Gastrocnemius medialis (tissue), 4 donors: ENCODE data around the gene PLAC8. TPM values are rescaled to one million over a fixed set of nuclear protein-coding genes. Genes with fewer than 3 reads are reported as not detected.

ENCODE experiments used
- ATAC-seq, 2 donors: fragments of 150-250 bp; one replicate each; pipeline ENCODE4 v1.9.1; 2016
- DNase-seq, 2 donors: peaks; one replicate each; pipeline ENCODE4 v3.0.0-alpha.2; 2019
- H3K27ac ChIP-seq, 4 donors: fragments of 200-600 bp; sonication (generic); 1 replicate in 1 of 4; 2 replicates in 3 of 4; pipeline ENCODE4 v1.5.1; 2016 to 2018; ENCODE audit warnings: mild to moderate bottlenecking in 2 of 4, moderate library complexity in 1 of 4
- H3K27me3 ChIP-seq, 3 donors: fragments of 200-600 bp; sonication (generic) in 2 of 3; 1 replicate in 1 of 3; 2 replicates in 2 of 3; pipeline versions ENCODE4 v1.5.1 to v1.6.0; 2016 to 2019; ENCODE audit warnings: mild to moderate bottlenecking in 1 of 3, moderate library complexity in 1 of 3
- H3K36me3 ChIP-seq, 2 donors: fragments of 200-600 bp; sonication (generic) in 1 of 2; one replicate each; pipeline ENCODE4 v1.5.1; 2017 to 2018
- H3K4me1 ChIP-seq, 2 donors: fragments of 200-600 bp; sonication (generic) in 1 of 2; one replicate each; pipeline ENCODE4 v1.5.1; 2016 to 2017; ENCODE audit warnings: mild to moderate bottlenecking in 2 of 2
- H3K4me3 ChIP-seq, 4 donors: fragments of 200-600 bp; sonication (generic) in 3 of 4; 1 replicate in 1 of 4; 2 replicates in 3 of 4; pipeline ENCODE4 v1.5.1; 2016 to 2019; ENCODE audit warnings: mild to moderate bottlenecking in 2 of 4
- H3K9me3 ChIP-seq, 3 donors: fragments of 200-600 bp; sonication (generic) in 2 of 3; 1 replicate in 1 of 3; 2 replicates in 2 of 3; pipeline ENCODE4 v1.5.1; 2016 to 2019
- POLR2A ChIP-seq, 2 donors: fragments of 450-650 bp; IDR thresholded peaks; one replicate each; pipeline ENCODE4 v1.6.1; 2017; ENCODE audit warnings: antibody characterized with exemption in 2 of 2, mild to moderate bottlenecking in 2 of 2, moderate library complexity in 2 of 2
- in situ Hi-C, 4 donors: fragments of 200-750 bp; cut with MboI; loops; one replicate each; pipeline versions ENCODE4 v1.15.0 to v1.8.0; 2017; ENCODE audit warnings: low sequenced_read_pairs in 4 of 4
- intact Hi-C: fragments of 100-400 bp; cut with DNase I; formaldehyde crosslinking; loops from one replicate; pipeline ENCODE4 v1.15.1; 2023; ENCODE audit warnings: low total_unique reads
- total RNA-seq, 4 donors: library from RNA; depleted of rRNA; stranded (reverse); fragments of >200 nt; gene quantifications; one replicate each; pipeline versions ENCODE4 v1.1.0 to v1.2.3, GENCODE V29; 2016
- TF ChIP-seq, protein P1 (sequence below), 5 experiments: fragments of 450-650 bp in 3 of 5; fragments of 200-600 bp in 2 of 5; sonication (generic) in 2 of 5; IDR thresholded peaks in 4 of 5; conservative IDR thresholded peaks in 1 of 5; 1 replicate in 4 of 5; 2 replicates in 1 of 5; pipeline ENCODE4 v1.5.1; 2016 to 2019; ENCODE audit warnings: antibody characterized with exemption in 5 of 5, mild to moderate bottlenecking in 3 of 5, moderate library complexity in 3 of 5

PLAC8 gene, protein sequence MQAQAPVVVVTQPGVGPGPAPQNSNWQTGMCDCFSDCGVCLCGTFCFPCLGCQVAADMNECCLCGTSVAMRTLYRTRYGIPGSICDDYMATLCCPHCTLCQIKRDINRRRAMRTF
- total RNA-seq, result 1 to 10 TPM in 1 of 4 donors, under 1 TPM in 2, not detected in 1; 0.23 to 1.1 (median 0.53) TPM

DNA sequence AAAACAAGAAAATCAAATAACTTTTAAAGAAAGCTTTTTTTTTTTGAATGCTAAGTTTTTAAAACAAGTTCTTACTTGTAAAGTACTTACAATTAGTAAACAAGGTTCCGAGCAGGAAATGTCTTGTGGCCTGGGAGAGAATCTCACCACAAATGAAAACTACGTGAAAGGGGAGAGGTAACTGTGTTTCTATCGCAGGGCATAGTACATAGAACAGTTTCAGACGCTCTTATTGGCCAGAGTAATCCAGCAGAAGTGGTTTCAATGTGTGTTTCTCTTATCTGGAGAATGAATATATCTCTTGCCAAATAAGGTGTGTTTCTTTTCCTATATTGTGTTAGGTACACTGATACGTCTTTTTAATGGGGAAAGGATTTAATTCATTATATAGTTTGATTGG is at the start of gene PLAC8:
PLAC8 (minus strand) TSS at position 154 of the 400 bp plus-strand sequence. CDS start 6,808 bp downstream, outside the sequence.
- Histone ChIP-seq H3K9me3 (no peaks in the 10 kb centered on the region), H3K4me1 (peaks cover 4% of the 10 kb centered on the region in 2 donors), H3K36me3 (no peaks in the 10 kb centered on the region), H3K4me3 (no peak within 1 kb of the TSS), H3K27me3 (no peaks in the 10 kb centered on the region), H3K27ac (no peak within 1 kb of the TSS)
- no peak for TF ChIP-seq POLR2A (IDR thresholded peaks at IDR 0.05)
- in situ Hi-C loops, result no loop called here
- DNase-seq, result no peak
- ATAC-seq, result no peak
- intact Hi-C loops, result loop anchor here (5.0 kb wide), 1 partner anchor 102 kb away; the partner anchor contains the start of gene LIN54

DNA sequence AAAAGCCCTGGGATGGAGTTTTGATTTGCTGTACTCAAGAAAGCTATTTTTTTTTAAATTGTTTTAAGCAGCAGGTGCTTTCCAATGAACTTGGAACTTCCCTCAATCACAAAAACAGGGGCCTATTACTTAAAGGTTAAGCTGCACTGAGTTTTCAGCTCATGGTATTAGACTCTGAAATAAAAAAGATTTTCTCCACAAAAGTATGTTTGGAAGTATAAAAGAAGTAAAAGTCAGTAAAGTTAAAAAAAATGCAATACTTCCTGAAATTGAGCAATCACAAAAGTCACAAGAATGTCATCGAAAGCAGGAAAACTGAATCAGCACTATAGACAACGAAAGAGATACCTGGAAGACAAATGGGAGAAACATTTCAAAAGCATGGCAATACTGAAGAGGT is 38.9 kb upstream of the PLAC8 start:
- no peak overlapping the region for H3K27ac ChIP-seq
- no peaks in the 10 kb centered on the region for H3K27me3 ChIP-seq
- no peak for TF ChIP-seq POLR2A (IDR thresholded peaks at IDR 0.05)
- TF ChIP-seq, protein P1, sequence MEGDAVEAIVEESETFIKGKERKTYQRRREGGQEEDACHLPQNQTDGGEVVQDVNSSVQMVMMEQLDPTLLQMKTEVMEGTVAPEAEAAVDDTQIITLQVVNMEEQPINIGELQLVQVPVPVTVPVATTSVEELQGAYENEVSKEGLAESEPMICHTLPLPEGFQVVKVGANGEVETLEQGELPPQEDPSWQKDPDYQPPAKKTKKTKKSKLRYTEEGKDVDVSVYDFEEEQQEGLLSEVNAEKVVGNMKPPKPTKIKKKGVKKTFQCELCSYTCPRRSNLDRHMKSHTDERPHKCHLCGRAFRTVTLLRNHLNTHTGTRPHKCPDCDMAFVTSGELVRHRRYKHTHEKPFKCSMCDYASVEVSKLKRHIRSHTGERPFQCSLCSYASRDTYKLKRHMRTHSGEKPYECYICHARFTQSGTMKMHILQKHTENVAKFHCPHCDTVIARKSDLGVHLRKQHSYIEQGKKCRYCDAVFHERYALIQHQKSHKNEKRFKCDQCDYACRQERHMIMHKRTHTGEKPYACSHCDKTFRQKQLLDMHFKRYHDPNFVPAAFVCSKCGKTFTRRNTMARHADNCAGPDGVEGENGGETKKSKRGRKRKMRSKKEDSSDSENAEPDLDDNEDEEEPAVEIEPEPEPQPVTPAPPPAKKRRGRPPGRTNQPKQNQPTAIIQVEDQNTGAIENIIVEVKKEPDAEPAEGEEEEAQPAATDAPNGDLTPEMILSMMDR (IDR thresholded peaks at IDR 0.05 in 4 of 5, conservative IDR thresholded peaks at IDR 0.05 in 1 of 5), result no peak
- in situ Hi-C loops (no loop called here), intact Hi-C loops (no loop called here)
- no peak overlapping the region for H3K4me3 ChIP-seq
- H3K9me3 ChIP-seq, result no peaks in the 10 kb centered on the region
- H3K36me3 ChIP-seq, result no peaks in the 10 kb centered on the region
- no peaks in the 10 kb centered on the region for H3K4me1 ChIP-seq
- DNase-seq (no peak), ATAC-seq (no peak)

DNA sequence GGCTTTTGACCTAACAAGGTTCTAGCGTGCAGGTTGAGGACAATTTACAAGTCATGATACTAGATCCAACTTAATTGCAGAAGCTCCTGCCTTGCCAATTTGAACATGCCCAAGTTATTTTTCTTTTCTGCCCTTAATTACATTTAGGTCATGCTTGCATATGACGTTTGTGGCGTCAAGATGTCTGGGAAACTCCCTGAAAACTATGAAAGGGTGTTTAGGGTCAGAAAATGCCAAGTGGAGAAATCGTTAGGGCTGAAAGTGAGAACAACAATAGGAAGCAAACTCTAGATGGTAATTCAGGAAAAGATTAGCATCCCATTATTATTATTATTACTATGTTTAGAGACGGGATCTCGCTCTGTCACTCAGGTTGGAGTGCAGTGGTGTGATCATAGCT is 38.2 kb upstream of the PLAC8 start:
- H3K36me3 ChIP-seq, result no peaks in the 10 kb centered on the region
- ATAC-seq, result no peak
- TF ChIP-seq POLR2A (IDR thresholded peaks at IDR 0.05), result no peak
- TF ChIP-seq, protein P1 (IDR thresholded peaks at IDR 0.05 in 4 of 5, conservative IDR thresholded peaks at IDR 0.05 in 1 of 5), result no peak
- no peaks in the 10 kb centered on the region for H3K4me1 ChIP-seq
- no peak overlapping the region for H3K27ac ChIP-seq
- no peak overlapping the region for H3K4me3 ChIP-seq
- no peaks in the 10 kb centered on the region for H3K9me3 ChIP-seq
- no peak for DNase-seq
- no peaks in the 10 kb centered on the region for H3K27me3 ChIP-seq
- intact Hi-C loops, result no loop called here
- in situ Hi-C loops, result no loop called here

DNA sequence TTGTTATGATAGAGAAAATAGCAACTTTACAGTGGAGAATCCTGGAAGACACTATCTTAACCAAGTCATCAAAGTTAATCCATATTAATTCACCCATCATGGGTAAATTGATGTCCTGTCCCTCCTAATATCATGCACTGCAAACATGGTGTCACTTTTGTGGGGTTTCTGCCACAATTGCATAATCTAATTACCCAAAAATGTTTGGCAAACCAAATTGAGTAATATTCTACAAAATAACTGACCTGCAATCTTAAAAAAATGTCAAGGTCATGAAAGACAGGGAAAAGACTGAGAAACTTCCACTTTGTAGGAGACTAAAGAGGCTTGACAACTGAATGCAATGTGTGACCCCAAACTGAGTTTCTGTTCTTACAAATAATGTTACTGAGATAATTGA is 37.1 kb upstream of the PLAC8 start:
- Histone ChIP-seq H3K4me1 (no peaks in the 10 kb centered on the region), H3K27ac (no peak overlapping the region), H3K9me3 (no peaks in the 10 kb centered on the region), H3K36me3 (no peaks in the 10 kb centered on the region), H3K4me3 (no peak overlapping the region), H3K27me3 (no peaks in the 10 kb centered on the region)
- TF ChIP-seq, protein P1 (IDR thresholded peaks at IDR 0.05 in 4 of 5, conservative IDR thresholded peaks at IDR 0.05 in 1 of 5), result no peak
- no peak for TF ChIP-seq POLR2A (IDR thresholded peaks at IDR 0.05)
- DNase-seq (no peak), ATAC-seq (no peak)
- in situ Hi-C loops, result no loop called here
- intact Hi-C loops, result no loop called here

DNA sequence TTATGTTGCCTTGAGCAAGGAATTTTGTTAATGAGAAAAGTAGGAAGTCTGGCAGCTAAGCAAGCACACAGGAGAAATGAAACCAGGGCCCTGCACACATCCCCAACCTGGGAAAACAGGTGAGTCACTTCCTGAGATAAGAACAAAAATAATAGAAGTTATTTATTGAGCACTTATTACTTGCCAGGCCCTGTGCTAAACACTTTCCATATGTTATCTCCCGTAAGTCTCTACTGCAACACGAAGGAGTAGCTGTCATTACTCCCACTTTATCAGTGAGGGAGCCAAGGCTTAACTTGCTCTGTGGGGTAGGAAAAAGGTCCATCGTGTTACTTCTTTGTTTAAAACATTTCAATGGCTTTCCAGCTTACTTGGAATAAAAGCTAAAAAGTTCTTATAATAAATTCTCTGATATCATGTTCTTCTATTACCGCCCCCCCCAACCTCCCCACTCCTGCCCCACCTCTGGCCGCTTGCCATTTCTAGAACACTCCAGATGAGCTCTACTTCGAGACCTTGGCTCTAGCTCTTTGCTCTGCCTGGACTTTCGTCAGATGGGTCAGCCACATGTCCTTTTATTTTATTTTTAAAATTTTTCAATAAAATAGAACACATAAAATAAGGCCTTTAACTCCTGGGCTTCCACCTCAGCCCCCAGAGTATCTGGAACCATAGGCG is 36.3 kb upstream of the PLAC8 start:
- ATAC-seq, result no peak
- TF ChIP-seq, protein P1 (IDR thresholded peaks at IDR 0.05 in 4 of 5, conservative IDR thresholded peaks at IDR 0.05 in 1 of 5), result no peak
- TF ChIP-seq POLR2A (IDR thresholded peaks at IDR 0.05), result no peak
- DNase-seq, result no peak
- H3K4me3 ChIP-seq, result no peak overlapping the region
- no peaks in the 10 kb centered on the region for H3K36me3 ChIP-seq
- intact Hi-C loops, result no loop called here
- H3K9me3 ChIP-seq, result no peaks in the 10 kb centered on the region
- in situ Hi-C loops, result no loop called here
- no peaks in the 10 kb centered on the region for H3K4me1 ChIP-seq
- no peaks in the 10 kb centered on the region for H3K27me3 ChIP-seq
- no peak overlapping the region for H3K27ac ChIP-seq
